GM21786 (cell line): ENCODE results near the gene FOXP4.

Experiments used
- ATAC-seq: cut with Tn5 transposase; IDR thresholded peaks from one replicate; pipeline ENCODE4 v1.9.1; 2021; ENCODE audit not compliant: unreplicated experiment

FOXP4 gene

GRCh38 chr6:41519745-41520699 is 26.2 kb upstream of the FOXP4 start:
- ATAC-seq, result no peak

- ATAC-seq, result no peak
Measured at GRCh38 chr6:41522780-41523548, 23.2 kb upstream of the FOXP4 start.

DNA sequence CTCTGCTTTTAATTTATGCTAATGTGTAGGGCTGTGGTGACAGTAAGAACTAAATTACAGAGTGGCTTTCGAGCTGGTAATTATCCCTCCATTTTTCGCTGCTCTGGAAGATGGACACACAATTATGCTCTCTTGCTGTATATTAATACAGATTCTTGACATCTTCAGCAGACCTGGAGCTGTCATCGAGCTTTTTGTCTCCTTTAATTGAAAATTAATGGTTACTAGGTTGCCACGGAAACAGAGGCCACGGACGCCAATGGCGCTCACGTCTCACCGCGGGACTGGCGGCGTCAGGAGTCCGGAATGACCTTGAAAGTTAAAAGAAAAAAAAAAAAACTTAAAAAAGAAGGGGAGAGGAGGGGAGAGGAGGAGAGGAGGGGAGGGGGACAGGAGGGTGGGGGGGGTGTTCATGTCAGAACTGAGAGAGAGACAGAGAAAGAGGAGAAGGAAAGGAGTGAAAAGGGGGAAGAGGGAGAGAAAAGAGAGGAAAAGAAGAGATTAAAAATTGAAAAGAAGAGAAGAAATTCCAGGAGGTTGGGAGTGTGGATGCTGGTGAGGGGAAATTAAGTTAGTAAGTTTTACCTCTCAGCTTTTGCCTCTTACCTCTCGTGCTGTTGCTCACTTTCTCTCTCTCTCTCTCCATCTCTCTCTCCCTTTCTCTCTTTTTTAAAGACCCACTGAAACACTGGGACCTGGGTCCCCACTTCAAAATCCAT is 22.1 kb upstream of the FOXP4 start:
- ATAC-seq, result no peak

DNA sequence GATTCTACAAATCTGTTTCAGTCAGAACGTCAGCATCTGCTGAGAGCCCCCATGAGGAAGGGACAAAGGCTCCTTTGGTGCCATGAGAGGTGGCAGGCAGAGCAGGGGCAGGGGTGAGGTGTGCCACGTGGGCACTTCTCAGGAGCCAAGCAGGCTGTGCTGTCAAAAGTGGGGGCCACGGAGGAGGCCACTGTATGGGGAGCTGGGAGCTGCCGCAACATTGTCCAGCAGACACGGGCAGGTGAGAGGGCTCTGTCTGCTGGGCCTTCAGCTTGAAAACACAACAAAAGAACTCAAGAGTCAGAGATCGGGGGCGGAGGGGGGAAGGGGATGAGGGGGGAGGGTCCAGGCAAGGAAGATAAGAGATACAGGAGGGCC is 21.6 kb upstream of the FOXP4 start:
- no peak for ATAC-seq

DNA sequence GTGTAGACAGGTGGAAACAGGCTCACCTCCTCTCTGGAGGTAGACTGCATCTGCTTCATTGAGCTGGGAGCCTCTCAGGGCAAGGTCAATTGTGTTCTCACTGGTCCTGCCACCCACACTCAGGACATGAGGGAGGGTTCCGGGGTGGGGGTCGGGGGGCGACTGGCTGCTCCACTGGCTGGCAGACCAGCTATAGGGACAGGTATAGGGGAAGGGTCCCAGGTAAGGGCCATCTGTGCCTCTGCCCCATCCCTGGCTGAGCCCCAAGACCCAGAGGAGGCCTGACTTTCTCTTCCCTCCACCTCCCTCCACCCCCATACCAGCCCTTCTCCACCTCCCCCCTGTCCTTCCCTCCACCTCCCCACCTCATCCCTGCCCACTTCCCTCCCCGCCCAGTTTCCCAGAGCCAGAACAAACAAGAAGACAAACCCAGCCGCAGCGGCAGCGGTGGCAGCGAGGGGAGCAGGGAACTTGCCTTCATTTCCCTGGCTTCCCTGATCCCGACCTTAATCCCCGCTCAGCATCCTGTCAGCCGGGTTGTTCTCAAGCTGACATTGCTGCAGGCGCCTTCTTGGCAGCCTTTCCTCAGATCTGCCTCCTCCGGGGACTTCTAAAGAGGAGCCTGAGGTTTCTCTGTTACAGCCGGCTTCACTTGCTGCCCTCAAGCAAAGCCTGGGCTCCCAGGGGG is 18.3 kb upstream of the FOXP4 start:
- ATAC-seq, result no peak

DNA sequence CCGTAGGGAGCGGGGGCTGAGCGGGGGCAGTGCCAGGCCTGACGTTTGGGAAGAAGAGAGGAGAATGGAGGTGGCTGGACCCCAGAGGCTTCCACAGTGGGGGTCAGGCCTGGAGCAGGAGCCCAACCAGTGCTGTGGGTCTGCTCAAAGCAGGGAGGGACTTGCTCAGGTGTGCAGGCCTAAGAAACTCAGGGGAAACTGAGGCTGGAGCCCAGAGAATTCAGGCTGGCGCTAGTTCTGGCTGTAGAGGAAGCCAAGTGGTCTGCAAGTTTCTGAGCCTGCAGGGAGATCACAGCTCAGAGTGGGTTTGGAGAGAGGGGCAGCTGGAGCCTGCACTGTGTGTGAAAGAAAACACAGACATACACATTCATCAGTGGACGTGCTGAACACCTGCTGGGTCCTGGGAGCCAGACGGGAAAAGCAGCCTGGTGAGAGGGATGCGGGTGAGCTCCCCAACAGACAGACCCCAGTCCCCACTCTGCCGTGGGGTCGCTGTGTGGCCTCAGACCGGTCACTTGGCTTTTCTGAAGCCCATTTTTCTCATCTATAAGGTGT is 17.7 kb upstream of the FOXP4 start:
- ATAC-seq, result no peak

DNA sequence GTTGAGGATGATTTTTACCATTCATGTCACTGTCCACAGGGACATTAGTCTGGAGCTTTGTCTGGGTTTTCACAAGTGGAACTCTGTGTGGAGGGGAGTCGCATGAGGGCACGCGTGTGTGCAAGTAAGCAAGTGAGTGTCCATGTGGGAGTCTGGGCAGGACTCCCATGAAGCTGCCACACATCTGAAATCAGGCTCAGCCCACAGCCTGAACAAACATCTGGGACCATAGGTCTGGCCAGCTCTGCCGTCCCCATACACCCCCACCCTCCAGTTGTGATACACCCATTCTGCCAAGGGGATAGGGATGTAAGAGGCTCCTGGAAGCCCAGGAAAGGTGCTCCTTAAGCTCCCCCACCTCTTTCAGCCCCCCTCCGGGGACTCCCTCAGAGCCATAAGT is 17.1 kb upstream of the FOXP4 start:
- no peak for ATAC-seq

DNA sequence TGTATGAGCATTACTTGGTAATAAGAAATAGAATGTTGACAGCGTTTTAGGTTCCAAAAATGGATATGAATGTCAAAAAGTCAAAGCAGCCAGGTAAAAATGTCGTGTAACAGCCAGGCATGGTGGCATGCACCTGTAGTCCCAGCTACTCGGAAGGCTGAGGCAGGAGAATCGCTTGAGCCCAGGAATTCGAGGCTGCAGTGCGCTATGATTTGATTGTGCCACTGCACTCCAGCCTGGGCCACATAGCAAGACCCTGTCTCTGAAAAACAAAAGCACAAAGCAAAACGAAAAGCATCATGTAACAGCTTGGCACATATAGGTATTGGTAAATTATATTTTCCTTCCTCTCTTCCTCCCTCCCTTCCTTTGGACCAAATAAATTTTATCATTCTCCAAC is 16.2 kb upstream of the FOXP4 start:
- ATAC-seq, result no peak

GRCh38 chr6:41530476-41530875 is 15.7 kb upstream of the FOXP4 start:
- ATAC-seq, result no peak

DNA sequence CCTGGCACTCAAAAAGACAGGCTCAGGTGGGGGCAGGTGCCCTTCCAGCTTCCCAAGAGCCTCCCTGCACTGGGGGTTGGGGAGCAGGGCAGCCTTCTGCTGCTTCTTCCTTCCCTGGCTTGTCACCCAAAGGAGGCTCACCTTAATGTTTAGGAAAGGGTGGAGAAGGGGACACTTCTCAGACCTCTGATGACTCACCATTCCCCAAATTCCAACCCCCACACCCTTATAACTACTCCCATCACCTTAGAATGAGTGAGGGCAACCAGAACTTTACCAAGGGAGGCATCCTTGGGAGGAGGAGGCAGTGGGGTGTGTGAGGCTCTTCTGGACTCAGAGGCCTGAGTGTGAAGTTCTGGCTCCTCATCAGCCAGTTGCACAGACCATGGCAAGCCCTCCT is 15.2 kb upstream of the FOXP4 start:
- no peak for ATAC-seq

DNA sequence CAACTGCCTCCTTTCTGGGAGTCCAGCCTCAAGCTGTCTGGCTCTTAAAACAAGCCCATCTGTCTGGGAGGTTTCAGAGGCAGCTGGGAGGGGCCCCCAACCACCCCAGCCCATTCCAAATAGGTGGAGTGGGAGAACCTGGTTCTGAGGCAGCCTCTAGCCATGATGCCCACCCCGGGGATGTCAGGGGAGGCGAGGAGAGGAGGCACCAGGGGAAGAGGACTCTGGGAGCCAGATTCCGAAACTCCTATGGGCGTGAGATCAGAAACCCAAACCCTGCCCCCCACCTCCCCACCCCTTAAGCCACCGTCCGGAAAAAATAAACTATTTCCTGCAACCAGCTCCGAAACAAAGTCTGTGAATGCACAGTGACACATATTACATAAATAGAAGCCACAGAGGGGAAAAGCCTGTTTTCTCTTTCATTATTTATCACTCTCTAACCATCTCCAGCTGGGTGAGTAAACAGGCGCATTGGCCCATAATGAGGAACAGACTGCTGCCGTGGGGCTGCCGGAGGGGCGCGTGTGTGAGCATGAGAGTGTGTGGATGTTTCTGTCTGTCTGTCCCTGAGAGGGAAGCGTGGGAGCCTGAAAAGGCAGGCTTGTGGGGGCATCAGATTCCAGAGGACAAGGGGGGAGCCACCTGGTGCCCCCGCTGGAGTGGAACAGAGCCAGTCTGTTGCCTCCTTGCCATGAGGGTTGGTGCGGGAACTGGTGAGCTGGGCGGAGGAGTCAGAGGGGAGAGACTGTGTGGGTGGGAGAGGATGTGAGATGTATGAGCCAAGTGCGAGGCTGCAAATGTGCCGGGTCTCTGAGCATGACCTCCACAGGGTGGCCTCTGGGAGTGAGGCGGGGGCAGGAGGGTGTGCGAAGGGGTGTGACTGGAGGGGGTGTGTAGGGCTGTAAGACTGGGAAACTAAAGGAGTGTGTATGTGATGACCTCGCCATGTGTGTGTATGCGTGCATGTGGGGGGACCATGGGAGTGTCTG is 14.3 kb upstream of the FOXP4 start:
- ATAC-seq, result peak; percentile 80

DNA sequence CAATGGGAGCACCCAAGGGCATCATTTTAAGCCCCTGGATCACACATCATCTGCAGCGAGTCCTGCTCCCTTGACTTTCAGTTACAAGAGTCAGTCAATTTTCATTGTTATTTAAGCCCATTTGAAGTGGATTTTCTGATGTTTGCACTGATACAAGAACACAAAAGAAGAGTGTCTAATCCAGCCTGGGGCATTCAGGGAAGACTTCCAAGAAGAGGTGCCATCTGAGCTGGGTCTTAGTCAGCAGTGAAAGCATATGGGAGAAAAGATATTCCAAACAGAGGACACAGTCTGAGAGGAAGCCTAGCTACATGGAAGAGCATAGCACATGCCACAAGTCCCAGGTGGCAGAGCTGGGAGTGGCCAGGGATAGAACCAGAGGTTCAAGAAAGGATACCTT is 10.4 kb upstream of the FOXP4 start:
- ATAC-seq, result no peak

- ATAC-seq, result no peak
Measured at GRCh38 chr6:41536795-41537758, 9.1 kb upstream of the FOXP4 start.

DNA sequence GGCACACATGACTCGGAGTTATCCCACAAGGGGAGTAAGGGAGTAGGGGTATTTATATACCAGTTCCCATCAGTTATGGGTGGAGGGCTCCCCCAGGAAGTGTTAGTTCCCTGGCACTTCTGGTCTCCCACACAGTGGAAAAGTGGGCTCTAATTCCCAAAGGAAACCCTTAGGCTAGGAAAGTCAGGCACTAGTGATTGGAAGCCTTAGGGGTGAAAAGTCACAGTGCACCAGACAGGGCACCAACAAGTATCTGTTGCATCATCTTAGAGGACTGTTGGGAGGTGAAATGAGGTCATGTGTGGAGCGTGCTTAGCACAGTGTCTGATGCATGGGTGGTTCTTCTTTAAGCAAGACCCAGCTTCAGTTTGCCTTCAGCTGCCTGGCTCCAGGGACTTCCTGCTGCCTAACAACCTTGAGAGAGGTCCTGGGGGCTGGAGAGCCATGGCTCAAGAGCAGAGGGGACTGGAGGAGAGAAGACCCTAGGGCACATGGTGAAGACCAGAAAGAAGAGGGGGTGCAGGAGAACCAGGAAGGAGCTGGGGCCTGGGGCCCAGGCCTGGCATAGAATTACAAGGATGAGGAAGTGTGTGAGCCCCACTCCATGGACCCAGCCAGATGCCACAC is 7.5 kb upstream of the FOXP4 start:
- no peak for ATAC-seq

GRCh38 chr6:41539204-41539603 is 7.0 kb upstream of the FOXP4 start:
- ATAC-seq, result no peak

DNA sequence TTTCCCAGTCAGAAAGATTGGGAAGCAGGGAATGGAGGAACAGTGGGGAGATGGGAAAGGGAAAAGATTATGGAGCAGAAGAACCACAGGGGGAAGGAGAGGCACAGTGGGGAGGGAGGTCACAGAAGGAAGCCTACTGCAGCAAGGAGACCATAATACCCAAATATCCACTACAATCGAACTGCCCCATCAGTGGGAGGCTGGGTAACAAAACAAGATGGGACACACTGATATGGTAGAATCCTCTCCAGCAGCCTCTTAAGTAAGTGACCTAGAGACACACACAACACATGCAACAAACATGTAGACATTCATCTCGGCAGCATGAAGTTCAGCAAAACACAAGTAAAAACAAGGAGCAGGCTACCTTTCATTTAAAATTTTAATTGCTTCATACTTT is 4.8 kb upstream of the FOXP4 start:
- no peak for ATAC-seq

DNA sequence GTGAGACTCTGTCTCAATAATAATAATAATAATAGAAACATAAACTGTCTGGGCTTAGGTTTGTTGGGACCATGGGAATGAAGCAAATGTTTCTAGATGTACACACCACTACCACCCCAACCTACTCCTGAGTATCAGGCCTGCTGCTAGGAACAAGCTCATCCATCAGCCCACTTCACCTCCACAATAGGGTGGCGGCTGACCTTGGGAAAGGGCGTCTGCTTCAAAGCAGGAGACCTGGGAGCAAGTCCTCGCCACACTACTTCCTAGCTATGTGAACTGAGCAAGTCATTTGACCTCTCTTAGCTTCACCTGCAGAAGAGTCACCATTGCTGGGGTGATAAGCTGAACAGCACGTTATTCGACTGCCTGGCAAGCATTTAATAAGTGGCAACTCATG is 3.1 kb upstream of the FOXP4 start:
- no peak for ATAC-seq

GRCh38 chr6:41545247-41545702 is 906 bp upstream of the FOXP4 start:
- no peak for ATAC-seq
